GM15510 (cell line): ENCODE measurements around the gene CEP112.

Experiments used
- POLR2A ChIP-seq: IDR thresholded peaks from 3 replicates; pipeline ENCODE4 v1.6.1; 2011; ENCODE audit warnings: borderline replicate concordance; ENCODE audit not compliant: insufficient read length; ENCODE audit errors: extremely low read depth

Gene CEP112

DNA sequence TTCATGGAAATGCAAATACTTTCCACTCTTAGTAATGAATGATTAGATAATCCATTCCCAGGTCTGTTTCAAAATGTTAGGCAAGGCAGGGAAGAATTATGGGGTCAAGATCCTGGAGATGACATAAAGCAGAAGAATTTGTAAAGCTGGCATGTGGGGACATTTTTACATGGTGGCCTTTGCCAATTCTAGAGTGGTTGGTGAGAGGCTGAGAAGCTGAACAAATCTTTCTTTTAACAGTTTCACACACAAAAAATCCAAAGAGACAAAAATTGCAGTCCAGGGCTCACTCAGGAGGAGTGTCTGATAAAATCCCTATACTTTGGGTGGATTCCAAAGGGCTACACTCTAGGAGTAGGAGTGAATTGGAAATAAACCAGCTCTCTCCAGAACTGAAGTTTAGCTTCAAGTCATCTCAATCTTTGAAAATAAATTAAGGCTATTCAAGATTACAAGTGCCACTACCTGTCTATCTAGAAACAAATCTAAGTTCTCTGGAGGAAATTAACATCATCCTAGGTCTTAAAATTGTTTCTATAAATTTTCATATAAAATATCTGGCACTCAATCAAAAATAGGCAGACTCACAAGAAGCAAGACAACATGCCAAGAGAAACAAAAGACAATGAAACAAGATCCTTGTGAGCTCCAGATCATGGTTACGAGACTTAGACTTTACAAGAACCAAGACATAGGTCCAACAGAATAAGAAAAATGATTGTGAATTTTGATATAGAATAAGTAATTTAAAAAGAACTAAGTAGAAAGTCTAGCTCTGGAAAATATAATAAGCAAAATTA is 517.5 kb downstream of the CEP112 start:
- no peak for TF ChIP-seq POLR2A

DNA sequence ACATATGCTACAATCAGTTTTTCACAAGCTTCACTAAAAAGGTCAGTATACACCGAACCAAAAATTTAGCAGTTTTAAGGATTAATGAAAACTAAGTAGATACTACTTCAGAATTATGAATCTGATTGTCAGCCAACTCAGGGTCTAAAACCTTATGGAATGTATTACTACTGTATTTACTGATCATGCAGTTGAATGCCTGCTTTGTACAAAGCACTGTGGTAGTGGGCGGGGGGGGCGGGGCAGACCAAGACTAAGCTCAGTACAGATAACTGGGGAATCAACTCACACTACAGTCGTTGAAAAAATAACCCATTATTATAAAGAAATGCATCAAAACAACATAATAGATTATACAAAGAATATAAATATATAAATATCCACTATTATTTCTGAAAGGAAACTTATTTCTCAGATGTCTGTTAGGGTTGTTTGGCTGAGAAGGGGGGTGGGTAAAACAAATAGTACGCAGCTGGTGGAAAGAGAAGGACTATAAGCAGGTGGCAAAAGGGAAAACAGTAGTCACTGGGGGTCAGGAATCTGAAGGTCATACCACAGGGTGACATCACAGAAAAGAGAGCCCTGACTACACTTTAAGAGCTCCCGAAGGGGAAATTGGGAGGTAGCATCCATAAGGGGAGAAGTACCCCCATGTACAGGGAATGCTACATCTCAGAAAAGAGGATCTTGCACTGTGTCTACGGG is 521.1 kb downstream of the CEP112 start:
- no peak for TF ChIP-seq POLR2A

DNA sequence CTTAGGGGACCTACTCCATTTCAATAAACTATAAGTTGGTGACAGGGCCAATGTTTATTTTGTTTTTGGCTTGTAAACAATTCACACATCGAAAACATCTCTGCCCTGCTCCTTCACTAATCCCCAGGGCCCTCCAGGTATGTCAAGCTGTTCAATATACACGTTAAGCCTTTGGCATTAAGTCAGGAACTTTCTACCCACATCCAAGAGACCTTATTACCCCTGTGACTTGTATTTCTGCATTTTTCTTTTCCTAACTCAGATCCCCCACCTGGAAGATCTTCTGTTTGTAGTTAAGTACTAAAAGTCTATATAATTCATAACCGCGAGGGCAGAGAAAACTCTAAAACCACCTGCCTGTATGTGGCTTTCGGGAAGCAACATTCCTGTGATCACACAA is 523.7 kb downstream of the CEP112 start:
- TF ChIP-seq POLR2A, result no peak

DNA sequence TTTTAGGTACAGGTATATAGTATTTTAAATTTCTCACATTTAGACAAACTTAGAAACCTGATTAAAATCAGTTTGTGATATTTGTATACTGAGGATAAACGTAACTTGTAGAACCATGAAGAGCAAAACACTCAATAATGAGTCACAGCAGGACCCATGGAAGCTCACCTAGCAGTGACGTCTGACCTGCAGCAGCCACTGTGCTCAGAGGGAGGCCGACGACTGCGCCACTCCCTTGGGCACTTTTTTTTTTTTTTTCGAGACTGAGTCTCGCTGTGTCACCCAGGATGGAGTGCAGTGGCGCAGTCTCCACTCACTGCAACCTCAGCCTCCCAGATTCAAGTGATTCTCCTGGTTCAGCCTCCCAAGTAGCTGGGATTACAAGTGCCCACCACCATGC is 524.3 kb downstream of the CEP112 start:
- no peak for TF ChIP-seq POLR2A

DNA sequence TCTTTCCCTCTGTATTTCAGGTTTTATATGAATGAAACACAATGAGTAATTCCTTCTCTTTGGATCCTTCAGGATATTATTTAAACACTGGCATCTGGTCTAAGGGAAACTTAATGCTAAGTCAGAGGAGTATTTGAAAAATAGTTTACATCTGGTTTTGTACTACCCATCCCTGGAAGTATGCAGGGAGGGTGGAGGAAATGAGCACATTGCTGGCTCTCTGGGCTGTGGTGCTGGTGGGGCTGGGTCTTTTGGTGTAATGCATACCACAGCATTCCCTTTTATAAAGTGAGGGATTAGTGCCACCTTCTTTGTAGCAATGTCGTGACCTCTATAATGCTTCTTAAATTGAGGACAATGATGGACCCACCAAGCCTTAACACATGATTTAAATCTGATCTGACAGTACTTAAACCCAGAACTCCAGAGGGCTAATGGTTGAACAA is 525.0 kb downstream of the CEP112 start:
- no peak for TF ChIP-seq POLR2A

DNA sequence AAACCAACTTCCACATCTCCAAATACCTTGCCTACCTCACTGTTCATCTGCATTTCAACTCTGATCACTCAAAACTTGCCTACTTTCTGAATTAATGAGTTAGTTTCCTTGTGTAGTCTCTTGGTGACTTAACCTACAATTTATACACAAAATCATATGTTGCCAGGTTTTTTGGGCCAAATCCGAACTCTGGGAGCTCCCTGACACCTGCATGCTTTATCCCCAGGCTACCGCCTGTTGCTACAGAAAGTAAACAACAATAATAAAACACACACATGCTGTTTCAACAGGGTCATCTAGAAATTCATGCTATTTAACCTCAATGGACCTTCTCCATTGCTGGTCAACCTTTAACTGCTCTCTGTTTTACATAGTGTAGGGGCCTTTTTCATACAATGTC is 526.0 kb downstream of the CEP112 start:
- TF ChIP-seq POLR2A, result no peak

DNA sequence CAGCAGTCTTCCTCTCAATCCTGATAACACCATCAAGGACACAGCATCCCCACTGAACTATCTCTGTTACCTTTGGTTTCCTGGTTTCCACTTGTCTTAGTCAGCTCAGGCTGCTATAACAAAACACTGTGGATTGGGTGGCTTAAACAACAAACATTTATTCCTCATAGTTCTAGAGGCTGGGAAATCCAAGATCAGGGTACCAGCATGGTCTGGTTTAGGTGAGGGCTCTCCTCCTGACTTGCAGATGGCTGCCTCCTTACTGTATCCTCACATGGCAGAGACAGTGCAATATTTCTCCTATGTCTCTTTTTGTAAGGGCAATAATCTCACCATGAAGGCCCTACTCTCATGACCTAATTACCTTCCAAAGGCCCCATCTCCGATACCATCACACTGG is 527.2 kb downstream of the CEP112 start:
- no peak for TF ChIP-seq POLR2A

DNA sequence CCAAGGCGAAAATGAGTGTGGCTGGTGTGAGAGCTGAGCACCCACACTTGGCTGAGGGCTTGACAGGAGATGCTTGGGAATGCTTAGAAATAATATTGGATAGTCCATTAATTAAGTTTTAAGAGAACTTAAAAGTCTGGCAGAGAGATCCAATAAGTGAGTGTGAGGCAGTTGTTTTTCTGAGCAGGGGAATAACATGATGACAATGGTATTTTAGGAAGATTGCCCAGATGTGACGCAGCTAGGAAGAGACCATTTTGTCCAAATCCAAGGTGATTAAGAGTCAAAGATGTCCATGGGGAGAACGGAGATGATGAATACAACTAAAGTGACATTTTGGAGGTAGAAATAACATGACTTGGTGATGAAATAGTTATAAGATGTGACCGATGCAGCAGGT is 527.7 kb downstream of the CEP112 start:
- TF ChIP-seq POLR2A, result no peak

DNA sequence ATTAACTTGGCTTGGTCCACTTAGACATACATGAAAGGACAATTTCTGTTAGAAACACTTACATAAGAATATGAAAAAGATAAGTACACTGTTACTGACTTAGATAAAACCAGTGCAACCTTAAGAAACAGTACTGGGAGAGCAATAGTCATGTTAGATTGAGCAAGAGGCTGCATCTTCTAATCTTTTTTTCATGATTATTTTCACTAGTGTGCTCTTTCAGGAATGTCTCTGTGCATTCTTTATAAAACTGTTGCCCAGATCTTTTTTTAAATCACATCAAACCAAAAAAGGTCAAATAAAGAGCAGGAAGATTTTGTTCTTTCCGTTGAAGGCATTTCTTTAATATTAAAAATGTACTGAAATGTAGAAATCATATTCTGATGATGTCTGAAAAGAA is 529.7 kb downstream of the CEP112 start:
- no peak for TF ChIP-seq POLR2A

DNA sequence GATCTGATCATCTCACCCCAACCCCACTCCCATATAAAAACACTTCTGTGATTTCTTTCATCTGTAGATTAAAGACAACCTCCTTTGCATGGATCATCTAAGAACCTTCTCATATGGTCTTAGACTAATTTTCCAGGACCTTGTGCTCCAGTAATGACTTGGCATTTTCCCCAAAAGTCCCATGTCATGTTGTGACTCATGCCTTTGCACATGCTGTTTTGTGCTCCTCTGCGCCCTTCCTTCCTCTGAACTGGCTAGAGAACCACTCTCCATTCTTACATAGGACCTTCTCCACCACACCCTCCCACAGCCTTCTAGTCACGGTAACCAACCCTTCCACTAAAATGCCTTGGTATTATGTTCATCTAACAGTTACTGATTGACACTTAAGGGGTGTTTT is 531.0 kb downstream of the CEP112 start:
- TF ChIP-seq POLR2A, result no peak

DNA sequence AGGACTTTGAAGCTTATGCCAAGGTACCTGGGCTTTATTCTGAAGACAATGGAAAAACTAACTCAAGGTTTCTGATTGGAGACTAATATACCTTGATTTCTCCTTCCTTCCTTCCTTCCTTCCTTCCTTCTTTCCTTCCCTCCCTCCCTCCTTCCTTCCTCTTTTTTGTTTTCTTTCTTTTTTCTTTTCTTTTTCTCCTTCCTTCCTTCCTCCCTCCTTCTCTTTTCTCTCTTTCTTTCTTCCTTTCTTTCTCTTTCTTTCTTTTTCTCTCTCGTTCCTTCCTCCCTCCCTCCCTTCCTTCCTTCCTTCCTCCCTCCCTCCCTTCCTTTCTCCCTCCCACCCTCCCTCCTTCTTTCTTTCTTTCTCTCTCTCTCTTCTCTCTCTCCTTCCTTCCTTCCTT is 531.9 kb downstream of the CEP112 start:
- TF ChIP-seq POLR2A, result no peak

DNA sequence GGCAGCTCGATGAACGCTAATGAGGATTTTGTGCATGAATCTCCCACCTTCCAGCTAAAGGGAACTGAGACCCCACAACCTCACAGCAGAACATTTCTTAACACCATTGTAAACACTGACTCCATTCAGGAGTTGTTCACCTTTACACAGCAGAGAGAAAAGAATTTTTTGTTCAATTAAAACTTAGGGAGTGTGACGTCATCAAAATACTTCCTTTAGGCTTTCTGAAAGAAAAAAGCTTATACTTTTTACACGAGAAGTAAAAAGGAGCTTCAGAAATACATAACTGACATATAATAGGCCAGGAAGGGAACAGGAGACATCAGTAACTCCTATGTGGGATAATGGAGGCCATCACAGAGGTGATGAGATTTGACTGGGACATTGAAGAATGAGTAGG is 532.4 kb downstream of the CEP112 start:
- no peak for TF ChIP-seq POLR2A

DNA sequence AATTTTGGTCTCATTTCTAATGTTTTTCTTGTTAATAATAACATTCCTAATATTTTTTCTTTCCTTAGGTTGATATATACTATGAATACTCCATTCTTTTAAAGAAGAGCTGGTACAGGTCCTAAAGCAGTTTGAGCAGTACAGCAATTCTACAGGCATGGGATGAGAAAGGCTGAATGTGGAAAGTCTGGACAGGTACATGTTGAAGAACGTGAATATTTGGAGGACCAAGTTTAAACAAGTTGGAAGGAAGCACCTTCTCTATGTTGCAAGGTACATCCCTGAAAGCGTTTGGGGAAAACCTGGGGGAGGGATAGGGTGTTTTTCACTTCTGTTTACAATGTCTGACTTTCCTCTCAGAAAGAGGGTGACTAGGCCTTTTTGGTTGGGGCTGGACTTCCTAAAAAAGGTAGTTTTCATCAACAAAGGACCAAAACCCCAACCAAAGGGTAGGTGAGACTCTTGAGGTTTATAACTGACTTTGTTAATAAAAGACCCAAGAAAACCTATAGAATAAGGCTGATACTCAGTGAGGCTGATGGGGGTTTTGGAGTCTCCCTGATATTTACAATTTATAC is 534.6 kb downstream of the CEP112 start:
- TF ChIP-seq POLR2A, result no peak

DNA sequence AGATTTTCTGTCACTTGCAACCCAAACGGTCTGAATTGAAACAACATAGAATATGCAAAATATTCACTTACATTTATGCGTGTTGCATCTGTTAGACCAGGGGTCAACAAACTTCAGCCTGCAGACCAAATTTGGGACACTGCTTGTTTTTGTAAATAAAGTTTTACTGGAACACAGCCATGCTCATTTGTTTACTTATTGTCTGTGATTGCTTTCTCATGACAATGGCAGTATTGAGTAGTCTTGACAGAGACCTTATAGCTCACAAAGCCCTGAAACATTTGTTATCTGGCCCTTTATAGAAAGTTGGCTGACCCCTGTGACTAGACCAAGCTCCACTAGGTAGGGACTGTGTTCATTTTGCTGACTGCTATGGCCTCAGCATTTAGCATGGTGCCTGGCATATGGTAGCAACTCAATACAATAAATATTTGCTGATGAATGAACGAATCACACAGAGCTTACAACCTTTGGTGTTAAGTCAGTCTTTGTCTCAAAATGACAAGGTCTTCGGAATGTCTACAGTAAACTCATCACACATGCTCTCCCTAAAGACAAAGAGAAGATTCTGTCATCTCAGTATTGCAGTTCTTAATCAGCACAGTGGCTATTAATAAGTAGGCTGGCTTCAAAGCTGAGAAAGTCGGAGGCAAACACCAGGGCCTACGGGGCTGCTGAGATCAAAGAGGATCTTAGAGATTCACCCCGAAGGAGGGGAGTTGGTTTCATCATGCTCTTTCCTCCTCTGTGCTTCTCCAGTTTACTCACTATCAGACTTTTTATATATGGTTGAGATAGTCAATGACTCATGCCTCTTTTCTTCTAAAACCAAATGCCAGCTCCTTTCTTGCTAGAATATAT is 535.3 kb downstream of the CEP112 start:
- no peak for TF ChIP-seq POLR2A

DNA sequence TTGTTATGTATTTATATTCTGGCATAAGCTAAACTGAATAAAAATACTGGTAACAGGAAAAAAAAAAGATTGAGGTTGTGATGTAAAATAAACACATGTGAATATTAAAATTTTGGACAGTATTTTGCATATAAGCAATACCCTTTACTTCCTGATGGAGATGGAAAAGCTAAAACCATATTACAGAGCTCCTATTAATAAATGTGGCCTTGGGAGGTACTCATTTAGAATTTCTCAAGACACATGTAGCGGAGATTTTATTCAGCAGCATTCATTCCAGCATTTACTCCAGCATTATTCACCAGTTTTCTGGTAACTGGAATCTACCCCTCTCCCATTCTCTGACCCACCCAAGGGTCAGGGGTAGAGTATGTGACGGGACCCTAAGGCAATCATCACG is 536.2 kb downstream of the CEP112 start:
- TF ChIP-seq POLR2A, result no peak
